ENCODE data around the gene NUP85.
A peak's percentile ranks its signal among the peaks of the same experiment; 100 is the strongest.
"Not testable (repeated sequence)": the region's sequence is repeated elsewhere in the genome, so short reads cannot be mapped to it uniquely, and the experiment has no call there.

Gene NUP85

GRCh38 chr17:75207050-75207407, 1.6 kb downstream of the NUP85 start:
- DNase-seq = not testable (repeated sequence)

GRCh38 chr17:75207760-75208159, 2.3 kb downstream of the NUP85 start:
- no peak for DNase-seq

- DNase-seq = no peak
Measured at GRCh38 chr17:75208161-75208560, 2.7 kb downstream of the NUP85 start.

GRCh38 chr17:75209061-75209460, 3.6 kb downstream of the NUP85 start:
- DNase-seq = no peak

- no peak for DNase-seq
Measured at GRCh38 chr17:75218131-75218530, 12.7 kb downstream of the NUP85 start.

- DNase-seq = no peak
Measured at GRCh38 chr17:75219815-75220214, 14.3 kb downstream of the NUP85 start.

- no peak for DNase-seq
Measured at GRCh38 chr17:75225016-75225415, 19.5 kb downstream of the NUP85 start.

- DNase-seq = no peak
Measured at GRCh38 chr17:75227729-75228128, 22.2 kb downstream of the NUP85 start.

- DNase-seq = no peak
Measured at GRCh38 chr17:75228305-75228704, 22.8 kb downstream of the NUP85 start.

- DNase-seq = no peak
Measured at GRCh38 chr17:75228847-75229246, 23.4 kb downstream of the NUP85 start.

- DNase-seq = no peak
Measured at GRCh38 chr17:75231071-75231470, 25.6 kb downstream of the NUP85 start.

GRCh38 chr17:75231741-75232464, 26.4 kb downstream of the NUP85 start:
- no peak for DNase-seq

GRCh38 chr17:75232786-75233185, 27.3 kb downstream of the NUP85 start:
- DNase-seq = no peak

- no peak for DNase-seq
Measured at GRCh38 chr17:75237100-75238014, 31.9 kb downstream of the NUP85 start.

- DNase-seq = no peak
Measured at GRCh38 chr17:75238020-75238580, 32.6 kb downstream of the NUP85 start.

GRCh38 chr17:75238684-75239191, 33.3 kb downstream of the NUP85 start:
- peak; percentile 79 for DNase-seq

- DNase-seq = no peak
Measured at GRCh38 chr17:75239214-75239613, 33.7 kb downstream of the NUP85 start.

GRCh38 chr17:75239778-75240393, 34.4 kb downstream of the NUP85 start:
- no peak for DNase-seq

GRCh38 chr17:75240394-75241142, 35.1 kb downstream of the NUP85 start:
- DNase-seq = peak; percentile 75

- no peak for DNase-seq
Measured at GRCh38 chr17:75241143-75241430, 35.6 kb downstream of the NUP85 start.

- DNase-seq = no peak
Measured at GRCh38 chr17:75241502-75241901, 36.0 kb downstream of the NUP85 start.

- no peak for DNase-seq
Measured at GRCh38 chr17:75241996-75242460, 36.5 kb downstream of the NUP85 start.

Data from activated CD8-positive, alpha-beta memory T cell treated with anti-CD3 and anti-CD28 coated beads, Interleukin-2, amount 50 U/mL, for 48 hours (primary cell).